Measurements from ENCODE around the gene IGSF22. TPM values are rescaled to one million over a fixed set of nuclear protein-coding genes. Genes with fewer than 3 reads are reported as not detected.

The IGSF22 gene
- total RNA-seq, 2 donors from 2014 or later, result 0.38 TPM; not detected in 1

- DNase-seq (ENCODE audit: low spot score), result no peak
- intact Hi-C loops (cut with DNase I), result no loop called here
Observed at GRCh38 chr11:18748766-18749365, 22.9 kb upstream of the IGSF22 start.

GRCh38 chr11:18745251-18745650 lies 19.3 kb upstream of the IGSF22 start:
- DNase-seq (ENCODE audit: low spot score), result no peak
- intact Hi-C loops (cut with DNase I), result no loop called here

DNA sequence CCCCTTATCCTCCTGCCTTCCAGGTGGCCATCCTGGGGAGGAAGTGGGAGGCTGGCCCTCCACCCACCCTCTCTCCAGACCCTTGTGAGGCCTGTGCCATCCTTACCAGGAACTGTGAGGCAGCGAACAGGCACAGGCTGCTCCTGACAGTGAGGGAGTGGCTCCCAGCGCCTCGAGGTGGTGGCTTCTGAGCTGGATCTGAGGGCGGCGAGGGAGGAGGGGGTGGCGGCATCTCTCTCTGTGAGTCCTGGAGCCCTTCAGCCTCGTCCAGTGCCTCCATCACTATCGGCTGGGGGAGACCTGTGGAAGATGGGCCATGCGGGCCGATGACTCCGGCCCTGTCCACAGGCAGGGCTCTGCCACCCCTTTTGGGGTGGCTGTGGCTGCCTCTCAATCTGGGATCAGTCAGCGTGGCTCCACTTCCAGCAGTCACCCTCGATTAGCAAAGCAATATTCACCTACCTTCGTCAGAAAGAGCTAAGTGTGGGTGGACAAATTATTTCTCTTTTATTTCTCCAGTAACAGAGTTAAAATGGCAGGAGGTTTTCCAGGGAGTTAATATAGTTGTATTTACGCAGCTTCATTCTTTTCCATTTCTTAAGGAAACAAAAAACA lies 18.0 kb upstream of the IGSF22 start:
- intact Hi-C loops (cut with DNase I), result no loop called here
- DNase-seq (ENCODE audit: low spot score), result no peak

- no peak for DNase-seq (ENCODE audit: low spot score)
- intact Hi-C loops (cut with DNase I), result no loop called here
Observed at GRCh38 chr11:18743365-18743764, 17.4 kb upstream of the IGSF22 start.

GRCh38 chr11:18741783-18742182 lies 15.8 kb upstream of the IGSF22 start:
- no peak for DNase-seq (ENCODE audit: low spot score)
- intact Hi-C loops (cut with DNase I), result no loop called here

DNA sequence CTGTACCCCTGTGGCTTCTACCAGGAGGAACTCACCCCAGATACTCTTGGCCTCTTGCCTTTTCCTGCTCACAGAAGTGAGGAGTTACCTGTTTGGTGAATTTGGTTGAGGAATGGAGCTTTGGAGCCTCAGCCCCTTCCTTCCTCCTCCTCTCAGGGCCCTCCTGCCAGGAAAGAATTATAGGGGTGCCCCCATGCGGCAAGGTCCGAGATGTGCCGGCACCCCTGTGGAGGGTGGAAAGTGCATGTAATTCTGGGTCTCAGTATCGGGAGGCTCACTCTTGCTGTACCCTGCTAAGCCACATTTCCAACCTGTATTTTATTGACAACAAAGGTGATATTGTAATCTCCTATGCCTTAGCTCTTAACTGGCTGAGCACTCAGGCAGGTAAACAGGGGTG lies 13.7 kb upstream of the IGSF22 start:
- intact Hi-C loops (cut with DNase I), result no loop called here
- no peak for DNase-seq (ENCODE audit: low spot score)

DNA sequence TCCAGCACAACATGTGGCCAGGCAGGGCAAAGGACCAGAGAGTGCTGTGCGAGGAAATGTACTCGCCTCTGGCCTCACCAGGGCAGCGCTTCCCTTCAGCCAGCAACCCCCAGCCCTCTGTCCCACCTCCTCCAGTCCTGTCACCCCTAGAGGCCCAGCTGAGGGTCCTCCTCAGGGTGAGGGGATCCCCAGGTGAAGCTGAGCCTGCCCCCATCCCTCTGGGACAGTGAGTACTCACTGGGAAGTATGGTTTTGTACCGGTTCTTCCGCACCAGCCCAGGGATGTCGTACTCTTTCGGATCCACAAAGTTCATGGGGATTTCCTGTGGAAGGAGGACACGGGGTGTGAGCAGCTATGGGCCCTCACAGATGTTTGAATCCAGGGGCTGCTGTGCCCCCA lies 11.7 kb upstream of the IGSF22 start:
- DNase-seq (ENCODE audit: low spot score), result no peak
- intact Hi-C loops (cut with DNase I), result no loop called here

- intact Hi-C loops (cut with DNase I), result no loop called here
- no peak for DNase-seq (ENCODE audit: low spot score)
Observed at GRCh38 chr11:18736590-18737148, 10.7 kb upstream of the IGSF22 start.

DNA sequence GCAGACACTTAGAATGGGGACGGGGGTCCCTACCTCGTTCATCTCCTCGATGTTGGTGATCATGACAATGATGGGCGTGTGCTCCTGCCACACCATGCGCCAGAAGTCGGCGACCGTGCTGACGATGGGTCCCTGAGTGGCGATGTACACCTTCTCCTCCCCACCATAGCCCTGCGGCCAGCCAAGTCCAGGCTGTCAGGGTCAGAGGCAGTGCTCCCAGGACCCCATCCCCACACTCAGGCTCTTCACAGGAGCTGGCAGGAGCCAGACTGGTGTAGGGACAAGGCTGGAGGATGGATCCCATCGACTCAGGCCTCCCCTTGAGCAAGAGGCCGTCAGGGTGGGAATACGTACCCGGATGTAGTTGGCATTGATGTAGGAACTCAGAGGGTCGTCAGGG lies 7.2 kb upstream of the IGSF22 start:
- intact Hi-C loops (cut with DNase I), result no loop called here
- no peak for DNase-seq (ENCODE audit: low spot score)

DNA sequence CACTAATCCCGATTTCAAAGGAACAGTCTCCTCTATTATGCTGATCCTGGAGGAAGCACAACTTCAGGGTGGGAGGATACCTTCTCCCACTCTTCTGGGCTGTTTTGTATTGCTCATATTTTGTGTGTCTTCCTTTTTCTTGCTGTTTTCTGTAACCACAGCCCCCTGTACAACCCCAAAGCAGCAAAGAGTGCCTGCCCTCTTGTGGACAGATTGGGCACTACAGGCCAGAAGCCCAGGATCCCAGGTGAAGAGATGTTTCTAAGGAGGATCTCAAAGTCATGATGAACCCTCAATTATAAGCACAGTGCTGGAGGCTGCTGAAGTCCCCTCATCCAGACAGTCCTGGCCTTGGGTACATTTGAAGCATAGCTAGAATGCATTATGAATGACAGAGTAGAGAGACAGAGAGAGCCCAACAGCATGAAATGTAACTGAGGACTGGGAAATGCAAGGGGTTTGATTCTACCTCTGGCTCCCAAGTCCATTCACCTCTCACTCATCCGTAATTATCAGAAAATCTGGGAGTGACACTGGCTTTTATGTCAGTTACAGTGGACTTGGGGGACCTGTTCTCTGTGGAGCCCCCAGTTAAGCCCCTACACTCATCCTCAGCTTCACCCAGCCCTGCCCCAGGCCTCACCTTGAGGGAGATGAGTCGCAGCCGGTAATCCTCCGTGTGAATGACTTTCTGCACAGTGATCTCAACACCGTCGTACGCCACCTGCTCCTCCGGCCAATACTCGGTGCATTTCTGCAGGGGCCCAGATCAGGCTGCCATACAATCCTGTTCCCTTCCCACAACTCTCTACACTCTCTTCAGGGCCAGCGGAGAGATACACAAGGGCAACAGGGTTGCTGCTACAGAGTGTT lies 6.2 kb upstream of the IGSF22 start:
- no peak for DNase-seq (ENCODE audit: low spot score)
- intact Hi-C loops (cut with DNase I), result no loop called here

GRCh38 chr11:18731441-18731840 lies 5.5 kb upstream of the IGSF22 start:
- DNase-seq (ENCODE audit: low spot score), result no peak
- intact Hi-C loops (cut with DNase I), result no loop called here

DNA sequence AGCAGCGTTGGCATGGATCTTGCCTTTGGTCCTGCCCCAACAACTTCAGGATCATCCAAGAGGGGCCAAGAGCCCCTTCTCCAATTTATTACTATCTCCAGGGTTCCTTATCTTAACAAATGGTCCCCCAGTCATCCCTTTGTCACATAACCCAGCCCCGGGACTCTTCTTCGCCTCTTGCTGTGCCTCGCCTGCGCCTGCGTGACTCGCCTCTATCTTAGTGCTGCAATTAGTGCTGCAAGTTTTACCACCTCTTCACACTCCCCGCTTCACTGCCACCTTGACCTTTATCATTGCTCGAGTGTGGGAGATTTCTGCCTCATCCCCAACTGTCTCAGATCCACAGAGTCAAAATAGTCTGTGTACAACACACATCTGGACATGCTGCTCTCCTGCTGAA lies 4.0 kb upstream of the IGSF22 start:
- intact Hi-C loops (cut with DNase I), result no loop called here

GRCh38 chr11:18729426-18729825 lies 3.4 kb upstream of the IGSF22 start:
- DNase-seq (ENCODE audit: low spot score), result no peak
- intact Hi-C loops (cut with DNase I), result no loop called here

More for the DNA sequence above, 4.0 kb upstream of the IGSF22 start:
- no peak for DNase-seq (ENCODE audit: low spot score)

DNA sequence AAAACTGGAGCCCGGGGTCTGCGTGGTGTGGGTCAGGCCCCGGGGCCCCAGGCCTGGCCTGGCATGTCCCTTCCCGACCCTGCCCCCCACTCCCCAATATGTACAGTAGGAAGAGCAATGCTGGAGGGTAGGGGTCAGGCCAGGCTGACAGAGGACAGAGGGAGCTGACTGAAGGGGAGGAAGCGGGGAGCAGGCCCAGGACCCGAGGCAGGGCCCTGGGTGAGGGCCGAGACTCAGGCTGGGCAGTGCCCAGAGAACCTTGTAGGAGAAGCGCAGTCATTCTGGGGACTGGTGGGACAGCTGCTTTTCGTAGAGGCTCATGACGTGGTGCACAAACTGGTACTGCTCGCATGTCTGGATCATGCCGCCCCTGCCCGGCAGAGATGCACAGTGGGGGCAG lies 2.7 kb upstream of the IGSF22 start:
- intact Hi-C loops (cut with DNase I), result no loop called here
- DNase-seq (ENCODE audit: low spot score), result no peak

DNA sequence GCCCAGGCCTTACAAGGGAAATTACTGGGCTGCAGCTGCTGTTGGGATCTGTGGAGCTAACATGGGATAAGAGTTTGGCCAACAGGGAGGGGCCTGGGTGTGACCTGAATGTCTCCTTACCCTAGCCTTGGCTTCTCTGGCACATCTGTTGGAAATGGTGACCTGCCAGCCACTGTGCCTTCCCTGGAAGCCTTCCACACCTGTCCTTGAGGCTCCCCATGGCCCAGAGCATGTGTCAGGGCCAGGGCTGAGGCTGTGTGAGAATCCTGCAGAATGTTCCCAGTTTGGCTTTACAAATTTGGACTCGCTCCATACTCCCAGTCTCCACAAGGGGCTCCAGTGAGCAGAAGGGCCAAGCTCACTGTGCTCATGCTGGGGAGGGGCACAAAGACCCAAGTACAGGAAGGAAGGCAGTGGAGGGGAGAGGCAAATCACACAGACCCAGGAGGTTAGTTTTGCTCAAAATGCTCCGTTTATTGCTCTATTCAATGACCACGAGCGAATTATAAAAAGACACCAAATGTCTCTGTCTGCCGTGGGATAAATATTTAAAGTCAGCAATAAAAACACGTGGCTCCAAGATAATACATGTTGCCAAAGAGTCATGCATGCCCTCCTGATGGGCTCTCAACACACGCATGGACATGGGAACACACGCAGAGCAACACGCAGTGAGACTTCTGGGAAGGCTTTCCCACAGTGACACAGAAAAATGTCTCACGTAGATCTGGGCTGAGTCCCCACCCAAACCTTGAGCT lies 1.7 kb upstream of the IGSF22 start:
- intact Hi-C loops (cut with DNase I), result no loop called here
- no peak for DNase-seq (ENCODE audit: low spot score)

DNA sequence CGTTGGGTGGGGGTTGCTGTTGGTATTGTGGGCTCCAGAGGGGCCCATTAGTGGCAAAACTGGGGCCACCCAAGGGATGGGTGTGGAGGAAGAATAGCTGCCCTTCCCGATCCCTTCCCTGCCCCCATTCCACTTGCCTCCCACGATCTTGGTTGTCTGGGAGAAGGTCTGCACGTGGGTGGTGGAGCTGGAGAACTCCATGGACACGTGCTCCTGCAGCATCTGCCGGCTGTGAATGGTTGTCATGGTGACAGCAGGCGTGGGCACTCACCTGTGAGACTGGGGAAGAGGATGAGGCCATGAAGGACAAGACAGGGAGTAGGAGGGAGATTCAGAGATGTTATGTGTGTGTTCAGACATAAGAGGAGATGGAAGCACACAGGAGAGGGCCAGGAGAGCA lies 2.0 kb downstream of the IGSF22 start:
- peak; percentile 50 for DNase-seq (ENCODE audit: low spot score)
- intact Hi-C loops (cut with DNase I), result no loop called here

GRCh38 chr11:18722293-18722637 lies 3.7 kb downstream of the IGSF22 start:
- intact Hi-C loops (cut with DNase I), result no loop called here
- no peak for DNase-seq (ENCODE audit: low spot score)

GRCh38 chr11:18721561-18722292 lies 4.3 kb downstream of the IGSF22 start:
- intact Hi-C loops (cut with DNase I), result no loop called here
- DNase-seq (ENCODE audit: low spot score), result no peak

Data from posterior vena cava (tissue), 2 donors.